AG04449 (cell line): ENCODE measurements around the gene ADGRL2.

Experiments used
- CTCF ChIA-PET: fragments of 350-600 bp; formaldehyde crosslinking; extraction: SDS; loops from one replicate; lab custom pipeline; 2021; ENCODE audit warnings: antibody characterized with exemption; lab: Yijun Ruan, JAX
- POLR2A ChIA-PET: fragments of 400-600, 350-600 bp; formaldehyde crosslinking; extraction: SDS; loops from one replicate; lab custom pipeline; 2020; ENCODE audit warnings: antibody characterized with exemption, inconsistent platforms; lab: Yijun Ruan, JAX
- DNase-seq: peaks from one replicate; pipeline ENCODE4 v3.0.0-alpha.2; 2010; ENCODE audit warnings: low read depth, low spot score
- H3K4me3 ChIP-seq: 2 replicates; pipeline ENCODE4 v1.5.1; 2011; ENCODE audit warnings: low read depth, mild to moderate bottlenecking, control low read depth, low read length
- CTCF ChIP-seq: IDR thresholded peaks from one replicate; pipeline ENCODE4 v1.5.1; 2011; ENCODE audit warnings: mild to moderate bottlenecking, moderate library complexity, low read length, control low read depth, inconsistent platforms; ENCODE audit not compliant: insufficient read depth; ENCODE audit errors: missing control alignments

ADGRL2 gene

GRCh38 chr1:81948495-81948894, 147.8 kb downstream of the ADGRL2 start:
- POLR2A ChIA-PET: no interaction called here
- DNase-seq: no peak
- no peak for TF ChIP-seq CTCF
- CTCF ChIA-PET: no interaction called here
- H3K4me3 ChIP-seq: no peak overlapping the region

- TF ChIP-seq CTCF: no peak
- H3K4me3 ChIP-seq: no peak overlapping the region
- ChIA-PET CTCF (no interaction called here), POLR2A (no interaction called here)
- no peak for DNase-seq
These were observed 148.7 kb downstream of the ADGRL2 start for GRCh38 chr1:81949421-81949820.

GRCh38 chr1:81950037-81950436, 149.3 kb downstream of the ADGRL2 start:
- TF ChIP-seq CTCF: no peak
- no peak overlapping the region for H3K4me3 ChIP-seq
- no peak for DNase-seq
- ChIA-PET POLR2A (no interaction called here), CTCF (no interaction called here)

GRCh38 chr1:81950591-81951244, 150.0 kb downstream of the ADGRL2 start:
- no peak for TF ChIP-seq CTCF
- ChIA-PET POLR2A (no interaction called here), CTCF (no interaction called here)
- H3K4me3 ChIP-seq: no peak overlapping the region
- DNase-seq: no peak

GRCh38 chr1:81954534-81955020, 153.8 kb downstream of the ADGRL2 start:
- ChIA-PET CTCF (no interaction called here), POLR2A (no interaction called here)
- DNase-seq: no peak
- TF ChIP-seq CTCF: no peak
- no peak overlapping the region for H3K4me3 ChIP-seq

GRCh38 chr1:81967951-81968350, 167.2 kb downstream of the ADGRL2 start:
- H3K4me3 ChIP-seq: no peak overlapping the region
- POLR2A ChIA-PET: no interaction called here
- no peak for TF ChIP-seq CTCF
- DNase-seq: no peak
- CTCF ChIA-PET: no interaction called here
